GM12872 (cell line): ENCODE measurements around the gene LAYN.

Experiments
- CTCF ChIP-seq: IDR thresholded peaks from 3 replicates; pipeline ENCODE4 v1.5.1; 2011; ENCODE audit warnings: low read depth, mild to moderate bottlenecking, low read length, moderate library complexity; ENCODE audit not compliant: insufficient read depth

The LAYN gene

GRCh38 chr11:111531687-111532364, 8.7 kb upstream of the LAYN start:
- TF ChIP-seq CTCF, result no peak

- no peak for TF ChIP-seq CTCF
Observed at GRCh38 chr11:111532365-111532709, 8.2 kb upstream of the LAYN start.

- no peak for TF ChIP-seq CTCF
Observed at GRCh38 chr11:111535281-111535680, 5.2 kb upstream of the LAYN start.

GRCh38 chr11:111537336-111537860, 3.1 kb upstream of the LAYN start:
- TF ChIP-seq CTCF, result no peak

- no peak for TF ChIP-seq CTCF
Observed at GRCh38 chr11:111538407-111539114, 2.0 kb upstream of the LAYN start.

- no peak for TF ChIP-seq CTCF
Observed at GRCh38 chr11:111539426-111540113, 950 bp upstream of the LAYN start.

GRCh38 chr11:111540937-111541253, 375 bp downstream of the LAYN start:
- no peak for TF ChIP-seq CTCF
